ENCODE results near the gene C17orf50. TPM values are rescaled to one million over a fixed set of nuclear protein-coding genes. Genes with fewer than 3 reads are reported as not detected.

Gene C17orf50
- polyA plus RNA-seq, 3 donors, result 0.25 to 0.26 TPM; not detected in 1

GRCh38 chr17:35773129-35773528, 12.4 kb downstream of the C17orf50 start:
- no peak for DNase-seq (ENCODE audit: extremely low read depth in 1 of 11, low read depth in 9 of 11, low spot score in 4 of 11)

- no peak for DNase-seq (ENCODE audit: extremely low read depth in 1 of 11, low read depth in 9 of 11, low spot score in 4 of 11)
Observed at GRCh38 chr17:35773679-35774425, 13.2 kb downstream of the C17orf50 start.

GRCh38 chr17:35774499-35774898, 13.8 kb downstream of the C17orf50 start:
- no peak for DNase-seq (ENCODE audit: extremely low read depth in 1 of 11, low read depth in 9 of 11, low spot score in 4 of 11)

- DNase-seq (ENCODE audit: extremely low read depth in 1 of 11, low read depth in 9 of 11, low spot score in 4 of 11), result no peak
Observed at GRCh38 chr17:35775039-35775438, 14.4 kb downstream of the C17orf50 start.

GRCh38 chr17:35775583-35775982, 14.9 kb downstream of the C17orf50 start:
- DNase-seq (ENCODE audit: extremely low read depth in 1 of 11, low read depth in 9 of 11, low spot score in 4 of 11), result no peak

GRCh38 chr17:35778641-35779196, 18.0 kb downstream of the C17orf50 start:
- no peak for DNase-seq (ENCODE audit: extremely low read depth in 1 of 11, low read depth in 9 of 11, low spot score in 4 of 11)

GRCh38 chr17:35780950-35781349, 20.3 kb downstream of the C17orf50 start:
- no peak for DNase-seq (ENCODE audit: extremely low read depth in 1 of 11, low read depth in 9 of 11, low spot score in 4 of 11)

GRCh38 chr17:35784895-35785294, 24.2 kb downstream of the C17orf50 start:
- DNase-seq (ENCODE audit: extremely low read depth in 1 of 11, low read depth in 9 of 11, low spot score in 4 of 11), result no peak

- no peak for DNase-seq (ENCODE audit: extremely low read depth in 1 of 11, low read depth in 9 of 11, low spot score in 4 of 11)
Observed at GRCh38 chr17:35786941-35787432, 26.3 kb downstream of the C17orf50 start.

GRCh38 chr17:35788477-35789368, 28.0 kb downstream of the C17orf50 start:
- no peak for DNase-seq (ENCODE audit: extremely low read depth in 1 of 11, low read depth in 9 of 11, low spot score in 4 of 11)

GRCh38 chr17:35790841-35791240, 30.2 kb downstream of the C17orf50 start:
- DNase-seq (ENCODE audit: extremely low read depth in 1 of 11, low read depth in 9 of 11, low spot score in 4 of 11), result no peak

GRCh38 chr17:35791681-35792350, 31.1 kb downstream of the C17orf50 start:
- DNase-seq (ENCODE audit: extremely low read depth in 1 of 11, low read depth in 9 of 11, low spot score in 4 of 11), result no peak

GRCh38 chr17:35793257-35793656, 32.6 kb downstream of the C17orf50 start:
- DNase-seq (ENCODE audit: extremely low read depth in 1 of 11, low read depth in 9 of 11, low spot score in 4 of 11), result no peak

- peak in 1 of 11 donors; percentile 23 for DNase-seq (ENCODE audit: extremely low read depth in 1 of 11, low read depth in 9 of 11, low spot score in 4 of 11)
Observed at GRCh38 chr17:35795007-35795870, 34.6 kb downstream of the C17orf50 start, which contains the start of gene MMP28. TSS of gene MMP28 (minus strand) at chr17:35795641. CDS start at chr17:35795377, 264 bp downstream.

- DNase-seq (ENCODE audit: extremely low read depth in 1 of 11, low read depth in 9 of 11, low spot score in 4 of 11), result no peak
Observed at GRCh38 chr17:35795871-35796265, 35.2 kb downstream of the C17orf50 start.

GRCh38 chr17:35796942-35797341, 36.3 kb downstream of the C17orf50 start:
- no peak for DNase-seq (ENCODE audit: extremely low read depth in 1 of 11, low read depth in 9 of 11, low spot score in 4 of 11)

- DNase-seq (ENCODE audit: extremely low read depth in 1 of 11, low read depth in 9 of 11, low spot score in 4 of 11), result no peak
Observed at GRCh38 chr17:35797370-35797769, 36.7 kb downstream of the C17orf50 start.

GRCh38 chr17:35797918-35798317, 37.2 kb downstream of the C17orf50 start:
- DNase-seq (ENCODE audit: extremely low read depth in 1 of 11, low read depth in 9 of 11, low spot score in 4 of 11), result no peak

Data from renal cortex interstitium (tissue), 11 donors.